SK-MEL-5 (cell line): Measurements from ENCODE around the gene KCTD20. TPM values are rescaled to one million over a fixed set of nuclear protein-coding genes. Genes with fewer than 3 reads are reported as not detected.
"Not testable (repeated sequence)": the region's sequence is repeated elsewhere in the genome, so short reads cannot be mapped to it uniquely, and the experiment has no call there.

Experiments used
- DNase-seq: peaks from one replicate; pipeline ENCODE4 v3.0.0-alpha.2; 2016; ENCODE audit warnings: low read depth, low spot score
- in situ Hi-C: cut with HindIII; loops from 2 replicates; pipeline ENCODE4 v1.10.0; 2016; ENCODE audit warnings: low sequenced_read_pairs, high pct_unique_total_duplicates, low pct_unique_long_range_greater_than_20kb
- total RNA-seq: library from RNA; depleted of rRNA; stranded (reverse); fragments of >200 nt; shearing (Covaris generic); gene quantifications from 2 replicates; pipeline ENCODE4 v1.2.3, GENCODE V29; 2014

The KCTD20 gene
- total RNA-seq, 1 experiment from 2014 or later: 89.0 TPM

GRCh38 chr6:36441307-36441894 is 1.4 kb upstream of the KCTD20 start:
- in situ Hi-C loops: no loop called here
- DNase-seq: peak; percentile 99

- no peak for DNase-seq
- in situ Hi-C loops: no loop called here
Observed at GRCh38 chr6:36442103-36442670, 613 bp upstream of the KCTD20 start.

DNA sequence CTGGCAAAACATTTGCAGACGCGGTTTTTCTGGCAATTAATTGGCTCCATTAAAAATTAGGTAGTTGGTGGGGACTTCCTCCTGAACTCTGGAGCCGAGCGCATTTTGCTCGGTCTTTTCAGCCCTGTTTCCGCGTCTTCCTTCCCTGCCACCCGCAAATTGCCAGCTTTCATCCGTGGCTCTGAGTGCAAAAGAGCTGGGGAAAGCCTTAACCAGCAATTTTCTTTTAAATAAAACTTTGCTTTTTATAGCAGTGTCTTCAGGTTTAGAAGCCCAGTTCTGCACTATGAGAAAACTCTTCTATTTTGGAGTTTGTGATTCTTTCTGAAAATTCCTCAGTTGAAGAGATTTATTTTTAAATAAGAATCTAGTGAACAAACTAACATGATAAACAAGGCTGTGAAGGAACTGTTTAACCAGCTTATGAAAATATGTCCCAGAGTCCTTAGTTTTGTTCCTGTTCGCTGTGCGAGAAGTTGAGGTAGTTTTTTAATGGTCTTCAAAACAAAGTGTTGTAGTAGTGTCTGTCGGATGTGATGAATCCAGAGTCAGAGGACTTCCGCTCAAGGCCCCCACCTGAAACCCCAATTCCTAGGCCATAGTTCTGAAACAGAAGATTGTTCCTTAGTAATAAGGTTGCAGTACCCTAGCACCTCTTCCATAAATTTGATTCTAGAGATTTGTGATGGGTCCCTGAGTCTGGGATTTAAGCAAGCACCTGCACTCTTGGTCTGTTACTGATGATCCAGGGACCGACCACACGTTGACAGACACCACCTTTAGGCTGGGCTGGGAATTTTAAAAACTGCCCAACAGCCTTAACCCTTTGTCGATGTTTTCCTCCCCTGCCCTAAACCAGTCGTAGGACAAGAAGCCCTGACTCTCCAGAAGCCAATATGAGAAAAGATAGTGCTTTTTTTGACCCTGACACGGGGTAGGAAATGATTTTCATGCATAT is 950 bp downstream of the KCTD20 start:
- in situ Hi-C loops: no loop called here
- peak; percentile 46 for DNase-seq

DNA sequence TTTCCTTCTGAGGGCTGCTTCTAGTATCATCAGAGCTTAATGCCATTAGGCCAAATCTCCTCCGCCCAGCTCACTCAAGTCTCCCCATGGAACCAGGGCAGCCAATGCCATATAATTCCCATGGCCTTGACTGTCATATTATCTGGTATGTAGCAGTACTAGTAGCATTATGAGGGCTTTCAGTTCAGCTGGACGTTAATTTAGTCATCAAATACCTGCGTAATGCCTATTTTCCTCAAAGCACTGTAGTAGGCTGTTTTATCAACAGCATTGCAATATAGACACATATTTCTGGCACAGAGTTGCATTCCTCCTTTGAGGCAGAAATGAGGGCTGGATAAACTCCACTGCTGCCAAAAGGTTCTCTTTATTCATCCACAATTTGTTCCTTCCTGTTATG is 1.7 kb downstream of the KCTD20 start:
- no peak for DNase-seq
- in situ Hi-C loops: no loop called here

GRCh38 chr6:36445621-36446020 is 2.8 kb downstream of the KCTD20 start:
- DNase-seq: peak; percentile 32
- in situ Hi-C loops: no loop called here

DNA sequence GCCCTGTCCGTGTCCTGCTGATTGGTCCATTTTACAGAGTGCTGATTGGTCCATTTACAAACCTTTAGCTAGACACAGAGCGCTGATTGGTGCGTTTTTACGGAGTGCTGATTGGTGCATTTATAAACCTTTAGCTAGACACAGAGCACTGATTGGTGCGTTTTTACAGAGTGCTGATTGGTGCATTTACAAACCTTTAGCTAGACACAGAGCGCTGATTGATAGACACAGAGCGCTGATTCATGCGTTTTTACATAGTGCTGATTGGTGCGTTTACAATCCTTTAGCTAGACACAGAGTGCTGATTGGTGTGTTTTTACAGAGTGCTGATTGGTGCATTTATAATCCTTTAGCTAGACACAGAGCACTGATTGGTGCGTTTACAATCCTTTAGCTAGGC is 6.4 kb downstream of the KCTD20 start:
- in situ Hi-C loops, DNase-seq: not testable (repeated sequence)

- in situ Hi-C loops, DNase-seq: not testable (repeated sequence)
Observed at GRCh38 chr6:36452897-36453296, 10.1 kb downstream of the KCTD20 start.

- no peak for DNase-seq
- in situ Hi-C loops: no loop called here
Observed at GRCh38 chr6:36455486-36456027, 12.8 kb downstream of the KCTD20 start.

- in situ Hi-C loops: no loop called here
- DNase-seq: no peak
Observed at GRCh38 chr6:36459501-36459900, 16.7 kb downstream of the KCTD20 start.

DNA sequence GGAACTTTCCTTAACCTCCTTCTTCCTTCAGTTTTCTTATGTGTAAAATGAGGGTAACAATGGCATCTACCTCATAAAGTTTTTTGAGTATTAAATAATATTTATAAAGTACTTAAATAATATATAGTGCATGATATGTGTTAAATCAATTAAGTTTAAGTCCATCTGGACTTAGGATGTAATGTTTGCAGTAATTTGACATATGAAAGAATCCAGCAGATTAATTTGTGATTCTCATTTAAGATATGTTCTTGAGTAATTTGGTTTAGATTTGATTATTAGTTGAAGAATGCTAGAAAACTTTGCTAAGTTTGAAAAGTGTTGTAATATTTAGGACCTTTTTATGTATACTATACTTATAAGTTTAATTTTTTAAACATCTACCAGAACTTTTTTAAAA is 18.1 kb downstream of the KCTD20 start:
- DNase-seq: no peak
- in situ Hi-C loops: no loop called here

DNA sequence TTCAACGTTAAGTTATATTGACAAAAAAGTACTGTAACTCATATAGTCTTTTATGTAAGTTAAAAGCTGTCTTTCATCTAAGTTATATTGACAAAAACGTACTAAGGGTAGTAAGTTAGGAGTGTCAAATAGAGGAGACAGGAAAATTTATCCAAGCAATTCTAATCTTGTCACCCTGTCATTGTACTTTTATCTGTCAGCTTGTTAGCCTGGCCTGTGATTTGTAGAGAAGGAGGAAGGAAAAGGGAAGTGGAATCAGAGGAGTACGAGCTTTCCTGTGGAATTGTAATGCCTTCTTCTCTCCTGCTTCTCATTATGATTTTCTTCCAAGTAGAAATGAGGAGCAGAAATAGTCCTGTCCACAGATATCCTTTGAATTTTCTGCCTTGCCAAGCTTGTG is 18.8 kb downstream of the KCTD20 start:
- no peak for DNase-seq
- in situ Hi-C loops: no loop called here

GRCh38 chr6:36463676-36464075 is 20.9 kb downstream of the KCTD20 start:
- DNase-seq: no peak
- in situ Hi-C loops: no loop called here

DNA sequence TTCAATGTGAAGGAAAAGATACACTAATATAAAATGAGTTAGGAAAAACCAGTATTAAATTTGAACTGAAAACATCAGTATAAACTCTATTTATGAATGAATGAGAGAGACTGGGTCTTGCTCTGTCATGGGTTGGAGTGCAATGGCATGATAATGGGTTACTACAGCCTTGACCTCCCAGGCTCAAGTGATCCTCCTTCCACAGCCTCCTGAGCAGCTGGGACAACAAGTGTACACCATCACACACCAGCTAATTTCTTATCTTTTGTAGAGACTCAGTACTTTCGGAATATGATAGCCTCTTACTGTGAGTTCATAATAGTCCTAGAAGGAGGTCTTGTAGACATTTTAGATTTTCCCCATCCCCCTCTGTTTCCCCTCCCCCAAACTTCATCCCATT is 21.4 kb downstream of the KCTD20 start:
- in situ Hi-C loops: no loop called here

DNA sequence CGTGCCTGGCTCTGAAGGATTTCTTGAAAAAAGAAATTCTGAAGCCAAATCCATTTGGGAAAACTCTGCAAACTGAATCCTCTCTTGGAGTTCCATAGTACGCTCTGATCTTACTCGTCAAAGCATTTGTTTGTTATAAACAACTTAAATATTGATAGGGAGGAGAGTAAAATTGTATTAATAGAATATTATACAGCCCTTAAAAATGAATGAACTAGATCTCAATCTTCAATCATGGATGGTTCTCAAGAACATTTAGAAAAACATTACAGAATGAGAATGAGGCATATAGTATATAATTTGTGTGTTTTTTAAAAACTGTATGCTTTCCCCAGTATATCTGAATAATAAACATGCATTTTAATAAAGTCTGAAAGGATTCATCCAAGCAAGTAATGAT is 24.8 kb downstream of the KCTD20 start:
- DNase-seq: no peak
- in situ Hi-C loops: no loop called here

More for the DNA sequence above, 21.4 kb downstream of the KCTD20 start:
- DNase-seq: no peak

- no peak for DNase-seq
- in situ Hi-C loops: no loop called here
Observed at GRCh38 chr6:36469148-36469661, 26.4 kb downstream of the KCTD20 start.

DNA sequence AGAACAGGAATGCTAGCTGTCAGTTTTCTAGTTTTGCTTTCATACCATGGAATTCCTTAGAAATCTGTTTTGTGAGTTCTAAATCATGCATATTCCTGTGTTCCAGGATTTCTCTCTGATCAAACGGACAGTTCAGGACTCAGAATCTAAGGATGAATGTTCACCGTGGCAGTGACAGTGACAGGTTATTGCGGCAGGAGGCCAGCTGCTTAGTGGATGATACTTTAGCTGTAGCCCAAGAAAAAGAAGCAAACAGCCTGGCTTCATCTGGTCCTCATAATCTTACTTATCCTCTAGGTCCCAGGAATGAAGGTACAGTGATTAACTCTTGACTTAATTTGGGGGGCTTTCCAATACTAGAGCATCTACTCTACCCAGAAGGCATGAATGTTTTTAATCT is 27.1 kb downstream of the KCTD20 start:
- no peak for DNase-seq
- in situ Hi-C loops: no loop called here

DNA sequence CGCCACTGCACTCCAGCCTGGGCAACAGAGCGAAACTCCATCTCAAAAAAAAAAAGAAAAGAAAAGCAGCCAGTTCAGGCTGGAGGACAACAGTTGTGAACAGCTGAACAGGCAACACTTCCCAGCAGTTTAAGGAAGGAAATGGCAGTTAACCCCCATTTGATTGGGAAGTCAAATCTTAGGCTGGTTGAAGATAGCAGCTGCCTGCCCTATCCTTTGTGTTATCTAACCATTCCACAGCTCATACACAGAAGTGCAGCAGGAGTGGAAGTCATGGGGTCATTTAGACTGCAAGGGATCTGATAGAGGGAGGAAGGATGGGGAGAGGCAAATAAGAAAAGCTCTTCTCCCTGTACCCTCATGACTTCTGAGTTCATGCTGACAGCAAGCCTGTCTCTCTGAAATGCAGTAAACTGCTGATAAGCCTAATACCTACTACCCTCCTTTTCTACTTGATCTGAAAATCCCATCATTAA is 35.3 kb downstream of the KCTD20 start:
- DNase-seq: no peak
- in situ Hi-C loops: no loop called here

DNA sequence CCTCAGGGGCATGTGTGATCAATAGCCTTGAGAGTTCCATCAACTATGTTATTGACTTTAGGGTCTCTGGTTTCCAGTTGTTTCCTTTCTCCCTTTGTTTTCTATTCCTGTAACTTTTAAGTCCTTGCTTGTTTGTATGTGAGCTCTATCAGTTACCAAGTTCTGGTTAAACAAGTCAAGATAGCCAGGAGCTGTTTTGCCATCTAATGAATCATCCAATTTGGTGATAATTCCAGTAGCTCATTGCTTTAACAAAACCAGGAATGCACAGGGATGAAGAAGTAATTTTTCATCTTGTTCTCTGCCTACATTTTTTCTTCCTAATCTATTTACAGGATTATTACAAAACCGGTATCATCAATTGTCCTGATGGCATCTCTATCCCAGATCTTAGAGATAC is 36.5 kb downstream of the KCTD20 start:
- in situ Hi-C loops: no loop called here
- DNase-seq: no peak
